Measurements from ENCODE around the gene ETS1. TPM values are rescaled to one million over a fixed set of nuclear protein-coding genes. Genes with fewer than 3 reads are reported as not detected.

ETS1 gene
- total RNA-seq, 2 experiments from 2014 or later = 436 to 444 TPM

GRCh38 chr11:128603752-128604414 lies 16.5 kb upstream of the ETS1 start:
- Mint-ChIP-seq H3K4me1 (ENCODE audit: low read depth) (peaks cover 45% of the 10 kb centered on the region), H3K36me3 (no peaks in the 10 kb centered on the region), H3K27me3 (no peaks in the 10 kb centered on the region), H3K27ac (peak overlapping the region; percentile 12), H3K4me3 (no peak overlapping the region), H3K9me3 (no peaks in the 10 kb centered on the region)
- ChIA-PET CTCF (interaction anchor here (1.2 to 2.2 kb wide), 6 partner anchors 17 to 446 kb away, joined by 3 to 6 read pairs (median 4); no protein-coding TSS in a partner anchor), POLR2A (interaction anchor here (0.8 to 2.1 kb wide), 3 partner anchors 20 to 81 kb away, joined by 3 to 5 read pairs (median 4); no protein-coding TSS in a partner anchor)
- intact Hi-C loops (cut with micrococcal nuclease) = no loop called here
- DNase-seq = peak; percentile 9

- intact Hi-C loops (cut with micrococcal nuclease) = no loop called here
- H3K4me3 Mint-ChIP-seq = no peak overlapping the region
- CTCF ChIA-PET = interaction anchor here (0.8 to 2.2 kb wide), 7 partner anchors 8 to 445 kb away, joined by 3 to 6 read pairs (median 3); no protein-coding TSS in a partner anchor
- peak; percentile 48 for DNase-seq
- H3K4me1 Mint-ChIP-seq (ENCODE audit: low read depth) = peaks cover 48% of the 10 kb centered on the region
- peak overlapping the region; percentile 39 for H3K27ac Mint-ChIP-seq
- H3K9me3 Mint-ChIP-seq = no peaks in the 10 kb centered on the region
- H3K36me3 Mint-ChIP-seq = no peaks in the 10 kb centered on the region
- POLR2A ChIA-PET = interaction anchor here (1.1 to 2.1 kb wide), 2 partner anchors 21 to 50 kb away, joined by 4 to 5 read pairs; no protein-coding TSS in a partner anchor
- no peaks in the 10 kb centered on the region for H3K27me3 Mint-ChIP-seq
Measured at GRCh38 chr11:128603003-128603696, 15.8 kb upstream of the ETS1 start.

GRCh38 chr11:128599729-128600128 lies 12.4 kb upstream of the ETS1 start:
- no peaks in the 10 kb centered on the region for H3K36me3 Mint-ChIP-seq
- H3K27ac Mint-ChIP-seq = peak overlapping the region; percentile 53
- peaks cover 49% of the 10 kb centered on the region for H3K4me1 Mint-ChIP-seq (ENCODE audit: low read depth)
- intact Hi-C loops (cut with micrococcal nuclease) = loop anchor here (1.0 kb wide), 1 partner anchor 19 kb away; no protein-coding TSS in a partner anchor
- ChIA-PET POLR2A (interaction anchor here (0.8 to 2.6 kb wide), 7 partner anchors 11 to 82 kb away, joined by 3 to 11 read pairs (median 5); no protein-coding TSS in a partner anchor), CTCF (interaction anchor here (1.1 kb wide), 1 partner anchor 9 kb away, joined by 3 read pairs; no protein-coding TSS in a partner anchor)
- no peaks in the 10 kb centered on the region for H3K9me3 Mint-ChIP-seq
- DNase-seq = peak; percentile 42
- no peaks in the 10 kb centered on the region for H3K27me3 Mint-ChIP-seq
- H3K4me3 Mint-ChIP-seq = no peak overlapping the region

GRCh38 chr11:128598506-128599150 lies 11.3 kb upstream of the ETS1 start:
- Mint-ChIP-seq H3K36me3 (no peaks in the 10 kb centered on the region), H3K27ac (no peak overlapping the region), H3K4me3 (no peak overlapping the region), H3K27me3 (no peaks in the 10 kb centered on the region), H3K9me3 (no peaks in the 10 kb centered on the region), H3K4me1 (ENCODE audit: low read depth) (peaks cover 44% of the 10 kb centered on the region)
- POLR2A ChIA-PET = interaction anchor here (1.0 to 2.6 kb wide), 3 partner anchors 18 to 81 kb away, joined by 3 to 11 read pairs (median 6); no protein-coding TSS in a partner anchor
- intact Hi-C loops (cut with micrococcal nuclease) = loop anchor here (1.0 kb wide), 1 partner anchor 18 kb away; no protein-coding TSS in a partner anchor
- no peak for DNase-seq
- CTCF ChIA-PET = interaction anchor here (1.2 kb wide), 1 partner anchor 11 kb away, joined by 3 read pairs; the partner anchor contains the start of gene ETS1

- no peak for DNase-seq
- peaks cover 40% of the 10 kb centered on the region for H3K4me1 Mint-ChIP-seq (ENCODE audit: low read depth)
- ChIA-PET POLR2A (interaction anchor here (1.0 to 2.6 kb wide), 2 partner anchors 18 to 73 kb away, joined by 3 to 11 read pairs; no protein-coding TSS in a partner anchor), CTCF (interaction anchor here (1.2 kb wide), 1 partner anchor 10 kb away, joined by 3 read pairs; the partner anchor contains the start of gene ETS1)
- no peak overlapping the region for H3K4me3 Mint-ChIP-seq
- no peak overlapping the region for H3K27ac Mint-ChIP-seq
- no peaks in the 10 kb centered on the region for H3K27me3 Mint-ChIP-seq
- intact Hi-C loops (cut with micrococcal nuclease) = no loop called here
- H3K36me3 Mint-ChIP-seq = no peaks in the 10 kb centered on the region
- H3K9me3 Mint-ChIP-seq = no peaks in the 10 kb centered on the region
Measured at GRCh38 chr11:128598096-128598495, 10.7 kb upstream of the ETS1 start.

- ChIA-PET CTCF (no interaction called here), POLR2A (no interaction called here)
- Mint-ChIP-seq H3K27me3 (no peaks in the 10 kb centered on the region), H3K4me3 (no peak overlapping the region), H3K9me3 (no peaks in the 10 kb centered on the region), H3K4me1 (ENCODE audit: low read depth) (peaks cover 33% of the 10 kb centered on the region), H3K36me3 (no peaks in the 10 kb centered on the region), H3K27ac (no peak overlapping the region)
- DNase-seq = no peak
- intact Hi-C loops (cut with micrococcal nuclease) = no loop called here
Measured at GRCh38 chr11:128597209-128597608, 9.9 kb upstream of the ETS1 start.

GRCh38 chr11:128596250-128596649 lies 8.9 kb upstream of the ETS1 start:
- intact Hi-C loops (cut with micrococcal nuclease) = no loop called here
- Mint-ChIP-seq H3K27ac (no peak overlapping the region), H3K36me3 (no peaks in the 10 kb centered on the region), H3K9me3 (no peaks in the 10 kb centered on the region), H3K4me1 (ENCODE audit: low read depth) (peaks cover 29% of the 10 kb centered on the region), H3K27me3 (no peaks in the 10 kb centered on the region), H3K4me3 (no peak overlapping the region)
- no peak for DNase-seq
- ChIA-PET POLR2A (no interaction called here), CTCF (no interaction called here)

- no peaks in the 10 kb centered on the region for H3K9me3 Mint-ChIP-seq
- no peak for DNase-seq
- no peak overlapping the region for H3K27ac Mint-ChIP-seq
- H3K4me3 Mint-ChIP-seq = no peak overlapping the region
- H3K27me3 Mint-ChIP-seq = no peaks in the 10 kb centered on the region
- intact Hi-C loops (cut with micrococcal nuclease) = no loop called here
- H3K36me3 Mint-ChIP-seq = no peaks in the 10 kb centered on the region
- CTCF ChIA-PET = interaction anchor here (0.6 kb wide), 1 partner anchor 71 kb away, joined by 3 read pairs; no protein-coding TSS in a partner anchor
- POLR2A ChIA-PET = no interaction called here
- H3K4me1 Mint-ChIP-seq (ENCODE audit: low read depth) = peaks cover 29% of the 10 kb centered on the region
Measured at GRCh38 chr11:128595775-128596174, 8.4 kb upstream of the ETS1 start.

- H3K36me3 Mint-ChIP-seq = no peaks in the 10 kb centered on the region
- H3K27ac Mint-ChIP-seq = no peak overlapping the region
- H3K9me3 Mint-ChIP-seq = no peaks in the 10 kb centered on the region
- no peaks in the 10 kb centered on the region for H3K27me3 Mint-ChIP-seq
- no peak overlapping the region for H3K4me3 Mint-ChIP-seq
- ChIA-PET CTCF (interaction anchor here (0.6 kb wide), 1 partner anchor 70 kb away, joined by 3 read pairs; no protein-coding TSS in a partner anchor), POLR2A (no interaction called here)
- DNase-seq = no peak
- peaks cover 25% of the 10 kb centered on the region for H3K4me1 Mint-ChIP-seq (ENCODE audit: low read depth)
- intact Hi-C loops (cut with micrococcal nuclease) = no loop called here
Measured at GRCh38 chr11:128595221-128595620, 7.9 kb upstream of the ETS1 start.

- DNase-seq = no peak
- Mint-ChIP-seq H3K4me1 (ENCODE audit: low read depth) (peaks cover 15% of the 10 kb centered on the region), H3K9me3 (no peaks in the 10 kb centered on the region), H3K27me3 (no peaks in the 10 kb centered on the region), H3K27ac (no peak overlapping the region), H3K36me3 (no peaks in the 10 kb centered on the region), H3K4me3 (no peak overlapping the region)
- intact Hi-C loops (cut with micrococcal nuclease) = no loop called here
- POLR2A ChIA-PET = no interaction called here
- CTCF ChIA-PET = interaction anchor here (1.0 kb wide), 1 partner anchor 18 kb away, joined by 3 read pairs; no protein-coding TSS in a partner anchor
Measured at GRCh38 chr11:128594226-128594625, 6.9 kb upstream of the ETS1 start.

- intact Hi-C loops (cut with micrococcal nuclease) = no loop called here
- ChIA-PET POLR2A (no interaction called here), CTCF (no interaction called here)
- H3K27me3 Mint-ChIP-seq = no peaks in the 10 kb centered on the region
- H3K27ac Mint-ChIP-seq = no peak overlapping the region
- H3K36me3 Mint-ChIP-seq = no peaks in the 10 kb centered on the region
- H3K9me3 Mint-ChIP-seq = no peaks in the 10 kb centered on the region
- no peak for DNase-seq
- no peak overlapping the region for H3K4me3 Mint-ChIP-seq
- peaks cover 5% of the 10 kb centered on the region for H3K4me1 Mint-ChIP-seq (ENCODE audit: low read depth)
Measured at GRCh38 chr11:128593281-128593680, 5.9 kb upstream of the ETS1 start.

GRCh38 chr11:128592454-128592853 lies 5.1 kb upstream of the ETS1 start:
- no peaks in the 10 kb centered on the region for H3K36me3 Mint-ChIP-seq
- no peaks in the 10 kb centered on the region for H3K9me3 Mint-ChIP-seq
- no peak for DNase-seq
- peaks cover 3% of the 10 kb centered on the region for H3K4me1 Mint-ChIP-seq (ENCODE audit: low read depth)
- ChIA-PET POLR2A (no interaction called here), CTCF (interaction anchor here (0.8 kb wide), 1 partner anchor 164 kb away, joined by 3 read pairs; no protein-coding TSS in a partner anchor)
- intact Hi-C loops (cut with micrococcal nuclease) = no loop called here
- H3K27ac Mint-ChIP-seq = no peak overlapping the region
- no peak overlapping the region for H3K4me3 Mint-ChIP-seq
- no peaks in the 10 kb centered on the region for H3K27me3 Mint-ChIP-seq

Data from activated CD4-positive, alpha-beta memory T cell treated with anti-CD3 and anti-CD28 coated beads for 36 hours (primary cell).